ENCODE data around the gene PYGM. TPM values are rescaled to one million over a fixed set of nuclear protein-coding genes. Genes with fewer than 3 reads are reported as not detected.

PYGM gene
- total and polyA plus RNA-seq, 2 experiments from 2014 or later: 1.5 to 3.9 TPM

GRCh38 chr11:64720640-64721358 lies 39.0 kb downstream of the PYGM start:
- Histone ChIP-seq H3K27ac (ENCODE audit: low read depth) (no peak overlapping the region), H2AFZ (no peak overlapping the region), H4K20me1 (replicated peaks; ENCODE audit: insufficient read depth) (no peaks in the 10 kb centered on the region), H3K27me3 (ENCODE audit: insufficient read depth) (peaks cover 19% of the 10 kb centered on the region), H3K9me2 (ENCODE audit: insufficient read depth) (no peaks in the 10 kb centered on the region), H3K4me1 (ENCODE audit: insufficient read depth) (peaks cover 35% of the 10 kb centered on the region), H3K4me3 (no peak overlapping the region), H3K4me2 (no peak overlapping the region), H3K79me2 (replicated peaks; ENCODE audit: insufficient read depth) (no peaks in the 10 kb centered on the region), H3K36me3 (ENCODE audit: insufficient read depth) (no peaks in the 10 kb centered on the region), H3F3A (replicated peaks; ENCODE audit: low read depth) (no peaks in the 10 kb centered on the region)
- no peaks in the 10 kb centered on the region; the same call in 2 of the 3 replicates for H3K9me3 Mint-ChIP-seq
- H3K4me1 Mint-ChIP-seq: peaks cover 57% of the 10 kb centered on the region
- TF ChIP-seq CTCF (conservative IDR thresholded peaks at IDR 0.05; ENCODE audit: low read depth in 2 of 2) (no peak), JUNB (IDR thresholded peaks at IDR 0.05; ENCODE audit: unreplicated experiment) (no peak), ZNF462 (CRISPR knock-in tag; IDR thresholded peaks at IDR 0.05) (no peak), ZNF114 (CRISPR knock-in tag; IDR thresholded peaks at IDR 0.05) (no peak), EZH2phosphoT487 (IDR thresholded peaks at IDR 0.05; ENCODE audit: unreplicated experiment) (no peak), CREB1 (CRISPR knock-in tag; IDR thresholded peaks at IDR 0.05; ENCODE audit: low read depth) (no peak), POLR2AphosphoS5 (IDR thresholded peaks at IDR 0.05; ENCODE audit: low read depth) (no peak), REST (IDR thresholded peaks at IDR 0.05; ENCODE audit: unreplicated experiment) (no peak), STAT1 (IDR thresholded peaks at IDR 0.05; ENCODE audit: unreplicated experiment) (no peak), NANOG (IDR thresholded peaks at IDR 0.05; ENCODE audit: borderline replicate concordance) (no peak), EZH2 (IDR thresholded peaks at IDR 0.05; ENCODE audit: low read depth, unreplicated experiment) (no peak), ZNF331 (CRISPR knock-in tag; IDR thresholded peaks at IDR 0.05; ENCODE audit: low read depth) (no peak)
- TF ChIP-seq, protein P1, sequence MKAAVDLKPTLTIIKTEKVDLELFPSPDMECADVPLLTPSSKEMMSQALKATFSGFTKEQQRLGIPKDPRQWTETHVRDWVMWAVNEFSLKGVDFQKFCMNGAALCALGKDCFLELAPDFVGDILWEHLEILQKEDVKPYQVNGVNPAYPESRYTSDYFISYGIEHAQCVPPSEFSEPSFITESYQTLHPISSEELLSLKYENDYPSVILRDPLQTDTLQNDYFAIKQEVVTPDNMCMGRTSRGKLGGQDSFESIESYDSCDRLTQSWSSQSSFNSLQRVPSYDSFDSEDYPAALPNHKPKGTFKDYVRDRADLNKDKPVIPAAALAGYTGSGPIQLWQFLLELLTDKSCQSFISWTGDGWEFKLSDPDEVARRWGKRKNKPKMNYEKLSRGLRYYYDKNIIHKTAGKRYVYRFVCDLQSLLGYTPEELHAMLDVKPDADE (IDR thresholded peaks at IDR 0.05): no peak
- DNase-seq (ENCODE audit: low spot score) (no peak), ATAC-seq (no peak)
- no peak overlapping the region for H3K27ac Mint-ChIP-seq
- peaks cover 49% of the 10 kb centered on the region for H3K27me3 Mint-ChIP-seq (ENCODE audit: insufficient read depth, low read depth, poor library complexity)
- no peaks in the 10 kb centered on the region for H3K36me3 Mint-ChIP-seq (ENCODE audit: low read depth)
- no peak overlapping the region; the same call in 2 of the 3 replicates for H3K4me3 Mint-ChIP-seq

Data from GM23338 (cell line).